ENCODE results near the gene CDKAL1. TPM values are rescaled to one million over a fixed set of nuclear protein-coding genes. Genes with fewer than 3 reads are reported as not detected.
A peak's percentile ranks its signal among the peaks of the same experiment; 100 is the strongest.

Gene CDKAL1
- total and polyA plus RNA-seq, 2 of the 13 experiments (the other 11 are each of a cell fraction or from before 2014, with no cell fraction given): 9.5 to 27.7 TPM

GRCh38 chr6:20877008-20877937 is 343.0 kb downstream of the CDKAL1 start (continued):
- TF ChIP-seq RCOR2 (CRISPR knock-in tag; IDR thresholded peaks at IDR 0.05) (0 out of 2 replicates have a peak, but pooled peaks have one; percentile 33), KDM3A (CRISPR knock-in tag; IDR thresholded peaks at IDR 0.05; ENCODE audit: low read depth) (no peak), DPF2 (CRISPR knock-in tag; IDR thresholded peaks at IDR 0.05; ENCODE audit: borderline replicate concordance, low read depth) (peak; percentile 92), ZNF580 (CRISPR knock-in tag; IDR thresholded peaks at IDR 0.05; ENCODE audit: borderline replicate concordance, low read depth) (peak; percentile 75; the same call in 1 of the 2 replicates), ZBTB20 (CRISPR knock-in tag; IDR thresholded peaks at IDR 0.05; ENCODE audit: borderline replicate concordance, low read depth) (peak; percentile 60; the same call in 1 of the 2 replicates), RXRB (CRISPR knock-in tag; IDR thresholded peaks at IDR 0.05; ENCODE audit: borderline replicate concordance) (peak; percentile 98), NR1H2 (CRISPR knock-in tag; IDR thresholded peaks at IDR 0.05; ENCODE audit: borderline replicate concordance, low read depth) (no peak), FOXK2 (IDR thresholded peaks at IDR 0.05) (no peak), ZNF761 (CRISPR knock-in tag; conservative IDR thresholded peaks at IDR 0.05) (no peak), KLF12 (CRISPR knock-in tag; IDR thresholded peaks at IDR 0.05; ENCODE audit: borderline replicate concordance) (peak; percentile 41; the same call in 1 of the 2 replicates), GABPB1 (CRISPR knock-in tag; IDR thresholded peaks at IDR 0.05) (0 out of 2 replicates have a peak, but pooled peaks have one; percentile 34), ZNF550 (CRISPR knock-in tag; IDR thresholded peaks at IDR 0.05; ENCODE audit: borderline replicate concordance) (no peak)
- TF ChIP-seq, protein P1, sequence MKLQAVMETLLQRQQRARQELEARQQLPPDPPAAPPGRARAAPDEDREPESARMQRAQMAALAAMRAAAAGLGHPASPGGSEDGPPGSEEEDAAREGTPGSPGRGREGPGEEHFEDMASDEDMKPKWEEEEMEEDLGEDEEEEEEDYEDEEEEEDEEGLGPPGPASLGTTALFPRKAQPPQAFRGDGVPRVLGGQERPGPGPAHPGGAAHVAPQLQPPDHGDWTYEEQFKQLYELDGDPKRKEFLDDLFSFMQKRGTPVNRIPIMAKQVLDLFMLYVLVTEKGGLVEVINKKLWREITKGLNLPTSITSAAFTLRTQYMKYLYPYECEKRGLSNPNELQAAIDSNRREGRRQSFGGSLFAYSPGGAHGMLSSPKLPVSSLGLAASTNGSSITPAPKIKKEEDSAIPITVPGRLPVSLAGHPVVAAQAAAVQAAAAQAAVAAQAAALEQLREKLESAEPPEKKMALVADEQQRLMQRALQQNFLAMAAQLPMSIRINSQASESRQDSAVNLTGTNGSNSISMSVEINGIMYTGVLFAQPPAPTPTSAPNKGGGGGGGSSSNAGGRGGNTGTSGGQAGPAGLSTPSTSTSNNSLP (IDR thresholded peaks at IDR 0.05; ENCODE audit: low read depth, low read length): peak; percentile 43; the same call in 1 of the 2 replicates
- TF ChIP-seq, protein P2, sequence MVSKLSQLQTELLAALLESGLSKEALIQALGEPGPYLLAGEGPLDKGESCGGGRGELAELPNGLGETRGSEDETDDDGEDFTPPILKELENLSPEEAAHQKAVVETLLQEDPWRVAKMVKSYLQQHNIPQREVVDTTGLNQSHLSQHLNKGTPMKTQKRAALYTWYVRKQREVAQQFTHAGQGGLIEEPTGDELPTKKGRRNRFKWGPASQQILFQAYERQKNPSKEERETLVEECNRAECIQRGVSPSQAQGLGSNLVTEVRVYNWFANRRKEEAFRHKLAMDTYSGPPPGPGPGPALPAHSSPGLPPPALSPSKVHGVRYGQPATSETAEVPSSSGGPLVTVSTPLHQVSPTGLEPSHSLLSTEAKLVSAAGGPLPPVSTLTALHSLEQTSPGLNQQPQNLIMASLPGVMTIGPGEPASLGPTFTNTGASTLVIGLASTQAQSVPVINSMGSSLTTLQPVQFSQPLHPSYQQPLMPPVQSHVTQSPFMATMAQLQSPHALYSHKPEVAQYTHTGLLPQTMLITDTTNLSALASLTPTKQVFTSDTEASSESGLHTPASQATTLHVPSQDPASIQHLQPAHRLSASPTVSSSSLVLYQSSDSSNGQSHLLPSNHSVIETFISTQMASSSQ (IDR thresholded peaks at IDR 0.05; ENCODE audit: low read depth): peak; percentile 96
- TF ChIP-seq, protein P2 (CRISPR knock-in tag; IDR thresholded peaks at IDR 0.05; ENCODE audit: borderline replicate concordance): peak; percentile 98
- TF ChIP-seq, protein P3, sequence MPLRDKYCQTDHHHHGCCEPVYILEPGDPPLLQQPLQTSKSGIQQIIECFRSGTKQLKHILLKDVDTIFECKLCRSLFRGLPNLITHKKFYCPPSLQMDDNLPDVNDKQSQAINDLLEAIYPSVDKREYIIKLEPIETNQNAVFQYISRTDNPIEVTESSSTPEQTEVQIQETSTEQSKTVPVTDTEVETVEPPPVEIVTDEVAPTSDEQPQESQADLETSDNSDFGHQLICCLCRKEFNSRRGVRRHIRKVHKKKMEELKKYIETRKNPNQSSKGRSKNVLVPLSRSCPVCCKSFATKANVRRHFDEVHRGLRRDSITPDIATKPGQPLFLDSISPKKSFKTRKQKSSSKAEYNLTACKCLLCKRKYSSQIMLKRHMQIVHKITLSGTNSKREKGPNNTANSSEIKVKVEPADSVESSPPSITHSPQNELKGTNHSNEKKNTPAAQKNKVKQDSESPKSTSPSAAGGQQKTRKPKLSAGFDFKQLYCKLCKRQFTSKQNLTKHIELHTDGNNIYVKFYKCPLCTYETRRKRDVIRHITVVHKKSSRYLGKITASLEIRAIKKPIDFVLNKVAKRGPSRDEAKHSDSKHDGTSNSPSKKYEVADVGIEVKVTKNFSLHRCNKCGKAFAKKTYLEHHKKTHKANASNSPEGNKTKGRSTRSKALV (CRISPR knock-in tag; IDR thresholded peaks at IDR 0.05): peak; percentile 84; the same call in 1 of the 2 replicates
